ENCODE results near the gene PTPN11.
"Not testable (repeated sequence)": the region's sequence is repeated elsewhere in the genome, so short reads cannot be mapped to it uniquely, and the experiment has no call there.

PTPN11 gene

DNA sequence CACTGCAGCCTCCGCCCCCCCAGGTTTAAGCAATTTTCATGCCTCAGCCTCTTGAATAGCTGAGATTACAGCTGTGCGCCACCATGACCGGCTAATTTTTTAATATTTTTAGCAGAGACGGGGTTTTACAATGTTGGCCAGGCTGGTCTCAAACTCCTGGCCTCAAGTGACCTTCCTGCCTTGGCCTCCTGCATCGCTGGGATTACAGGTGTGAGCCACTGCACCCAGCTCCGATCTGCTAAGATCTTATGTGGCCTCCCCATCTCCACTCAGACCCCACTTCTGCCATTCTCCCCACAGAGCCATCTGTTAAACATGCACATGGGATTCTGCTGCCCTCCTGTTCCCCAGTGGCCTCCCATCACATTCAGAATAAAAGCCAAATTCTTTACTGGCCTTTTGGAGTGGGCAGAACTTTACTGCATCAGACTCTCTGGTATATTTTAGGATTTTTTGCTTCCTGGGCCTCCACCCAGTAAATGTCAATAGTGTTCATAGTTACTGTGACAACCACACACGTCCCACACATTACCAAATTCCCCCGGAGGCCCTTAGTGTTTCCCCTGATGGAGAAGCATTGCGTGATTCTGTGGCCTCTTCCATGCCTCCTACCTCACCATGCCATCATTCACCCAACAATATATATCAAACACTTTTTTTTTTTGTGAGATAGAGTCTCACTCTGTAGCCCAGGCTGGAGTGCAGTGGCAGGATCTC, 96.3 kb downstream of the PTPN11 start:
- DNase-seq (ENCODE audit: low read depth): no peak

DNA sequence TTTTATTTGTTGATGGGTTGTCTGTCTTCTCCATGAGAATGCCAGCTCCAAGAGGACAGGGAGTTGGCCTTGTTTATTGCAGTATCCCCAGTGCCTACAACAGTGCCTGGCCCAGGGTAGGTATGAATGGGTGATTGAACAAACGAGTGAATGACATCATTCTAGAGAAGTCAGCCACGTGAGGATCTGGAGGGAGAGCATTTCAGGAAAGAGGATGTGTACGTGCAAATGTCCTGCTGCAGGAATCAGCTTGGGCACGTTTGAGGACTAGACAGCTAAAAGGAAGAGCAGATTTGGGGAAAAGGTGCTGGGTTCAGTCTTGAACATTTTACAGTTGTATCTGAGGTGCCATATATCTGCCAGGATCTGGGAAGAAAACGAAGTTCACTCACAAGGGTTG, 97.1 kb downstream of the PTPN11 start:
- DNase-seq (ENCODE audit: low read depth): no peak

DNA sequence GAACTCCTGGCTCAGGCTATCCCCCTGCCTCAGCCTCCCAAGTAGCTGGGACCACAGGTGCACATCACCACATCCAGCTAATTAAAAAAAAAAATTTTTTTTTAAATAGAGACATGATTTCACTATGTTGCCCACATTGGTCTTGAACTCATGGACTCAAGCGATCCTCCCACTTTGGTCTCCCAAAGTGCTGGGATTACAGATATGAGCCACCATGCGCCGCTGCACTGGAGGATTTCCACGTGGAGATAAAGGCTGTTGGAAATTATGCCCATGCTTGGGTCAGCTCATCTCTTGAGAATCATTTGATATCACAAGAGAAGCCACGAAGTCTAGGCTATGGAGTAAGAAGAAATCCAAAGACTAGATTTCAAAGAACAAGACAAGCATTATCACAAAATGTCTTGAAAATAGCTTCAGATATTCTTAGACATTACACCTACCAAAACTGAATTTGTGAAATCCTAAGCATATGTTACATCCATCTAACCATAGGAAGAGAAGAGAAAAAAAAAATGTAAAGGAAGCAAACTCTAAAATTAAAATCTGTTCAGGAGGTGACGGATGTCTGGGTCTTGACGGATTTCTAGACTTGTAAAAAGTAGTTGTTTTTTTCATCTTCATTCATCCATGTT, 99.1 kb downstream of the PTPN11 start:
- no peak for DNase-seq (ENCODE audit: low read depth)

DNA sequence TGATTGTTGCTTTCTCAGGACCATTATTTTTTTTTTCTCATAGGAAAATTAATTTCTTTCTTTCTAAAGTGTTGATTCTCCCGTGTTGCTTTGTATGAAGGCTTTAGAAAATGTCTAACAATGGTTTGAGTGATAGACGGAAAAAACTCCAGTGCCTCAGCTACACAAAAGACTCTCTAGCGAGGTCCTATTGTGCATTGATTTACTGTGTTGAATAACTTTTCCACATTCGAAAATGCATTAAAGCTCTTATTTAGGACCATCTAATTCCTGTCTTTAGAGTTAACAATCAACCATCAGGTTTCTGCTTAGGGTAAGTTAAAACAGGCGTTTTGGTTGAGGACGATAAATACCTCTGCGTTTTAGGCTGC, 99.6 kb downstream of the PTPN11 start:
- no peak for DNase-seq (ENCODE audit: low read depth)

DNA sequence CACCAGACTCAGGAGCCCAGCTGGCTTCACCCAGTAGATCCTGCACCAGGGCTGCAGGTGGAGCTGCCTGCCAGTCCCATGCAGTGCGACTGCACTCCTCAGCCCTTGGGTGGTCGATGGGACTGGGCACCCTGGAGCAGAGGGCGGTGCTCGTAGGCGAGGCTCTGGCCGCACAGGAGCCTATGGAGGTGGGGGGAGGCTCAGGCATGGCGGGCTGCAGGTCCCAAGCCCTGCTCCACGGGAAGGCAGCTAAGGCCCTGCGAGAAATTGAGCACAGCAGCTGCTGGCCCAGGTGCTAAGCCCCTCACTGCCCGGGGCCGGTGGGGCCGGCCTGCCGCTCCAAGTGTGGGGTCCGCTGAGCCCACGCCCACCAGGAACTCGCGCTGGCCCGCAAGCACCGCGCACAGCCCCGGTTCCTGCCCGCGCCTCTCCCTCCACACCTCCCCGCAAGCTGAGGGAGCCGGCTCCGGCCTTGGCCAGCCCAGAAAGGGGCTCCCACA, 101.1 kb downstream of the PTPN11 start:
- DNase-seq (ENCODE audit: low read depth): not testable (repeated sequence)

DNA sequence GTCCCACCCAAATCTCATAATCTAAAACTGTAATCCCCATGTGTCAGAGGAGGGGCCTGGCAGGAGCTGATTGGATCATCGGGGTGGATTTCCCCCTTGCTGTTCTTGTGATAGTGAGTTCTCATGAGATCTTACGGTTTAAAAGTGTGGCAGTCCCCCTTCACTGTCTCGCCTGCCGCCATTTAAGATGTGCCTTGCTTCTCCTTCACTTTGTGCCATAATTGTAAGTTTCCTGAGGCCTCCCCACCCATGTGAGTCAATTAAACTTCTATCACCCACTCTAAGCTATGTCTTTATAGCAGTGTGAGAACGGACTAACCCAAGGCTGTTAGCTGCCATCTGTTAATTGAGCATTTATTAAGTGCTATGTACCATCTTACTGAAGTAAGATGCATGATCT, 105.1 kb downstream of the PTPN11 start:
- no peak for DNase-seq (ENCODE audit: low read depth)

DNA sequence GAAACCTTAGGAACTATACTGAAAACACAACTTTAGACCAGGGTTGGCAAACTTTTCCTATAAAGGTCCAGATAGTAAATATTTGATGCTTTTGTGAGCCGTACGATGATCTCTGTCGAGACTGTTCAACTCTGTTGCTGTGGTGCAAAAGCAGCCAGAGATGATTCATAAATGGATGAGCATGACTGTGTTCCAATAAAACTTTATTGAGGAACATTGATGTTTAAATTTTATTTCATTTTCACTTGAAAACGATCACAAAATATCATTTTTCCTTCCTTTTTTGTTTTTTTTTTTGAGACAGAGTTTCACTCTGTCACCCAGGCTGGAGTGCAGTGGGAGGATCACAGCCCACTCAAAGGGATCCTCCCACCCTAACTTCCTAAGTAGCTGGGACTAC, 105.5 kb downstream of the PTPN11 start:
- no peak for DNase-seq (ENCODE audit: low read depth)

DNA sequence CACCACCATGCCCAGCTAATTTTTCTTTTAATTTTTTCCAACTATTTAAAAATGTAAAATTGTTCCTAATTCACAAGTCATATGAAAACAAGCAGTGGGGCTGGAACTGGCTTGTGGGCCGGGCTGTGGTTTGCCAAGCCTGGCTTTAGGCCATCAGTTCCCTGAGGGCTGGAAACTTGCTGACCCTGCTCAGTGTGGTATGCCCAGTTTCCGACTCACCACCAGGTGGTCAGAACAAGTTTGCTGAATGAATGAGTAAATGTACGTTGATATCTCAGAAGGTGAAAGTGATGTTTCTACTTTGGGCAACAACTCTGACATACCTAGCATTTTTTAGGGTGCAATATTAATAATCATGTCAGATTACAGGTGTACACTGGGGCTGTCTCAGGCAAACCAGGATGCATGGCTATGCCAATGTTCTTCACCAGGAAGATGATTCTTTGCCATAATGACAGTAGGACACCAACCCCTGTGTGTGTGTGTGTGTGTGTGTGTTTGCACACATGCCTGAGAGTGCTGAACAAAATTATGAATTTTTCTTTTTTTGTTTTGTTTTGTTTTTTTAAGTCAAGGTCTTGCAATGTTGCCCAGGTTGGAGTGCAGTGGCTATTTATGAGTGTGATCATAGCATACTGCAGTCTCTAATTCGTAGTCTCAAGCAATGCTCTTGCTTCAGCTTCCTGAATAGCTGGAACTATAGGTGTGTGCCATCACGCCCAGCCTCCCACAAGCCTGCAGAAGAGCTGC, 106.1 kb downstream of the PTPN11 start:
- DNase-seq (ENCODE audit: low read depth): no peak

DNA sequence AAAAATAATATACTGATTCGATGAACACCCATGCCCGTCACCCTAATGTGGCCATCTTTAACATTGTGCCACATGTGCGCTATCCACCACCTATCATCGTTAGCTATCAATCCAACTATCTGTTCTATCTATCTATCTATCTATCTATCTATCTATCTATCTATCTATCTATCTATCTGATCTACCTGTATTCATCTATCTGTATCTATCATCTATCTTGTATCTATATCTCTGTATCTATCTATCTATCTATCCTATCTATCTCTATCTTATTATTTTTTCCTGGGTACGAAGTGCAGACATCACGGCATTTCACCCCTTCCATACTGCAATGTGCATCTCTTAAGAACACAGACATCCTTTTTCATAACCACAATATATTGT, 106.7 kb downstream of the PTPN11 start:
- DNase-seq (ENCODE audit: low read depth): no peak

DNA sequence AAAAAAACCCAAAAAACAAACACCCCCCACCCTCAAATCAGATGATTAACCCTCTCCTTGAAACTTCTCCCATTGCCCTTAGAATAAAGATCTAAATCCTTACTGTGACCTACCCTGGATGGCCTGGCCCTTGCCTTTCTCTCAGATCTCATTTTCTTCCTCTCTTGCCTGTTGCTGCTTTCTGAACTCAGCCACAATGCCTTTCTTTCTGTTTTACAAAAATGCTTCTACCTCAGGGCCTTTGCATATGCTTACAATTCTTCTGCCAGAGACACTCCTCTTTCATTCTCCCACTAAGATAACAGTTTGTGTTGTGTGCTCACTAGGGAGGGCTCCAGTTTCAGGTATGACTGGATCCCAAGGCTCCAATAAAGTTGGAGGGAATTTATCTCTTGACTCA, 108.3 kb downstream of the PTPN11 start:
- no peak for DNase-seq (ENCODE audit: low read depth)

DNA sequence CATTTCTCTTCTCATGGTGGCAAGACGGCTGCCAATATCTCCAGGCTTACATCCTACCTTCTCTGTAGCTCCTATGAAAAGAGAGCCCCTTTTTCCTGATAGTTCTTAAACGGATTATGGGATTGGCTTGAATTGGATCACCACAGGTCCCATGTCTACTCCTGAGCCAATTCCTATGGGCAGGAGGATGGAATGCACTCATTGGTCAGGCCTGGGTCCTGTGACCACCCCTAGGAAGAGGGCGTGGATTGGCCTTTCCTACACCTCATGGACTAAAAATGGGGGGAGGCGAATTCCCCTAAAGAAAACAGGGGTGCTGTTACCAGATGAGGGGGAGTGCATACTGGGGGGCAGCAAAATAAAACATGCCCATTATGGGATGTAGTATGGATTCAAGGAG, 108.8 kb downstream of the PTPN11 start:
- DNase-seq (ENCODE audit: low read depth): no peak

DNA sequence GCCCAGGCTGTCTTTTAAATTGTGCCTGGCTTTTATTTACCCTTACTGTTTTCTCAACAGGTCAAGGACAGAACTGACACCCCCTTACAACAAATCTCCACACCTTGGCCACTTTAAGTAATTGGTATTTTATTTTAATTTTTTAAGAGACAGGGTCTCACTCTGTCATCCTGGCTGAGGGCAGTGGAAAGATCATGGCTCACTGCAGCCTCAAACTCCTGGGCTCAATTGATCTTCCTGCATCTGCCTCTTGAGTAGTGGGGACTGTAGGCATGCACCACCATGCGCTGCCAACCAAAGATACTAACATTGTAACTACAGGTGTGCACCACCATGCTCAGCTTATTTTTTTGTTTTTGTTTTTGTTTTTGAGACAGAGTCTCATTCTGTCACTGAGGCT, 109.8 kb downstream of the PTPN11 start:
- no peak for DNase-seq (ENCODE audit: low read depth)

DNA sequence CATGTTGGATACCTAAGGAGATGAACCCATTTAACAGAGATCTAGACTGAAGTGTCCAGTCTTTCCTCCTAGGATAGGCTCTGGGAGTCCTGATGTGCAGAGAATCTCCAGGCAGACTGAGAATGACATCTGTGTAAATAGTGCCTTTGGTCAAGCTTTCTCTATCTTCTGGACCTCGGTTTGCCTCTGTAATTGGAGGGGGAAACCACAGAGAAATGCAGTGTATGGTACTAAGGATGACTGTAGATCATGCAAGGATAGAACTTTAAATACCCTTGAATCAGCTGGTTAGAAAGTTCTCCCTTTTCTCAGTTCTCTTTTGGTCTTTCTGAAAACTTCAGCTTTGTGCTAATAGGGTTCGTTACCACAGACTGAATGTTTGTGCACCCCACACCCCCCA, 112.2 kb downstream of the PTPN11 start:
- no peak for DNase-seq (ENCODE audit: low read depth)

DNA sequence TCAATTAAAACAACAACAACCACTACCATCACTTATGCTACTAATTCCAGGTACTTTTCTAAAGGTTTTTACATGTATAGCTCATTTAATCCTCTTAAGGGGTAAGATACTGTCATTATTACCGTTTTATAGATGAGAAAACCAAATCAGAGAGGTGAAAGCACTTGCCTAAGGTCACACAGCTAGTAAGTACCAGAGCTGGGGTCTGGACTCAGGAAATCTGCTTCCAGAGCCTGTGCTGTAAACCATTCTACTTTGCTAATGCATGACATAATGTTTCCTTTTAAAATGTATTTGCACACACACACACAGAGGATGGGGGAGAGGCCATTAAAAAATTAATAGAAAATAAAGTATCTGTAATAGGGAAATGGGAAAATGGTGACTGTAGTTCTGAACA, 113.4 kb downstream of the PTPN11 start:
- DNase-seq (ENCODE audit: low read depth): no peak

DNA sequence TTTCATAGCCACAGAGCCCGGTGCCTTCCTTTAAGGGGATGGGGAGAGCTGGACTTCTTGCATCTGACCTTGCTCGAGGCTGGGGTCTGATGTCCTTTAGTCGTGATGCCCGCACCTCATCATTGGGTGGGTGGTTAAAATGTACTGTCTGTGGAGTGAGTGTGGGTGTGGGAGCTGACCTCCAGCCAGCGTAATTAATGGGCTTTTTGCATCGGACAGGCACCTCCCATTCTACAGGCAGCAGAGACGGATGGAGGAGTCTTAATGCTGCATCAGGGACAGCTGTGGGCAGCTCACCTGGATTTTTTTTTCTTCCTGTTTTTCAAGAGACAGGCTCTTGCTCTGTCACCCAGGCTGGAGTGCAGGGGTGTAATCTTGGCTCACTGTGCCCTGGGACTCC, 114.8 kb downstream of the PTPN11 start:
- DNase-seq (ENCODE audit: low read depth): no peak

DNA sequence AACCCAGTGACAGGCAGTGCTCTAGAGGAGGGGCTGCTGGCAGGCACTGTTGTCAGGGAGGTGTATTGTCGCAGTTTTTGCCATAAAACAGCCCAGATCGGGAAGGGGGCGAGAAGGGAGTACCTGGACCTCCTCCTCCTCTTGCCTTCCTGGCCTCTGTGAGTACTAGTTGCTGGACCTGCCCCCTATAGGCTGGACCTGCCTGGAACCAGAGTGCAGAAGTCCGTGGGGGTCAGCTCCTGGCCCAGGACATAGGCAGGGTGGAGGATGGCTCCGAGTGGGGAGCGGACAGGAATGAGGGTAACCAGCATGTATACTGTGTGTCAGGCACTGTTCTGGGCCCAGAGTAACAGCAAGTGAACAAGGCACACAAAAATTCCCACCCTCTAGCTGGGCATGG, 116.3 kb downstream of the PTPN11 start:
- DNase-seq (ENCODE audit: low read depth): no peak

DNA sequence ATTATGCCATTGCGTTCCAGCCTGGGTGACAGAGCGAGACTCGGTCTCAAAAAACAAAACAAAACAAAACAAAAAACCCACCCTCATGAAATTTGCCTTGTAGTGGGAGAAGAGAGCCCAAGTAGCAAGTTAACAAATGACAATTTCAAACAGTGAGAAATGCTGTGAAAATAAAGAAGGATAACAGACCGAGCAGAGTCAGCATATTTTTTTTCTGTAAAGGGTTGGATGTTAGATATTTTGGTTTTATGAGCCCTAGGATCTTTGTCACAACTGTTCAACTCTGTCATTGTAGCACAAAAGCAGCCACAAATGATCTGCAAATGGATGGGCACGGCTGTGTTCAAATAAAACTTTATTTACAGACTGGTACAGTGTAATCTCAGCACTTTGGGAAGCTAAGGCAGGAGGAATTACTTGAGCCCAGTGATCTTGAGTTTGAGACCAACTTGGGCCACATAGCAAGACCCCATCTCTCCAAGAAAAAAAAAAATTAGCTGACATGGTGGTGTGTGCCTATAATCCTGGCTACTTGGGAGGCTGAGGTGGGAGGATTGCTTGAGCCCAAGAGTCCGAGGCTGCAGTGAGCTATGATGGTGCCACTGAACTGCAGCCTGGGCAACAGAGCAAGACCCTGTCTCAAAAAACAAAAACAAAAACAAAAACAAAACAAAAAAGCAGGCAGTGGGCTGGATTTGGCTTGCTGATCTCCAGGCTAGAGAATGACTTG, 117.1 kb downstream of the PTPN11 start:
- DNase-seq (ENCODE audit: low read depth): no peak

DNA sequence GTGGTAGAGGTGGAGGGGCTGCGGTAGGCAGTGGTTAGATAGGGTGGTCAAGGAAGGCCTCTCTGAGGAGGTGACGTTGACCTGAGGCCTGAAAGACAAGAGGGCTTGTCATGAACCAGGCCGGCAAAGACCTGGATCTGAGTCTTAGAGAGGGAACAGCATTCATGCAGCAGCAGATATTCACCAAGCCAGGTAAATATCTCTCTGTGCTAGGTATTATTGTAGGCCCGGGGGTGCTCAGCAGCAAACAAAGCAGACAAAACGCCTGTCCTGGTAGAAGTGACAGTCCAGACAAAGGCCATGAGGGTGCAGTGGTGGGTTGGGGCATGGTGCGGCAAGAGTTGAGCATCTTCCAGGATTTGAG, 117.6 kb downstream of the PTPN11 start:
- no peak for DNase-seq (ENCODE audit: low read depth)

DNA sequence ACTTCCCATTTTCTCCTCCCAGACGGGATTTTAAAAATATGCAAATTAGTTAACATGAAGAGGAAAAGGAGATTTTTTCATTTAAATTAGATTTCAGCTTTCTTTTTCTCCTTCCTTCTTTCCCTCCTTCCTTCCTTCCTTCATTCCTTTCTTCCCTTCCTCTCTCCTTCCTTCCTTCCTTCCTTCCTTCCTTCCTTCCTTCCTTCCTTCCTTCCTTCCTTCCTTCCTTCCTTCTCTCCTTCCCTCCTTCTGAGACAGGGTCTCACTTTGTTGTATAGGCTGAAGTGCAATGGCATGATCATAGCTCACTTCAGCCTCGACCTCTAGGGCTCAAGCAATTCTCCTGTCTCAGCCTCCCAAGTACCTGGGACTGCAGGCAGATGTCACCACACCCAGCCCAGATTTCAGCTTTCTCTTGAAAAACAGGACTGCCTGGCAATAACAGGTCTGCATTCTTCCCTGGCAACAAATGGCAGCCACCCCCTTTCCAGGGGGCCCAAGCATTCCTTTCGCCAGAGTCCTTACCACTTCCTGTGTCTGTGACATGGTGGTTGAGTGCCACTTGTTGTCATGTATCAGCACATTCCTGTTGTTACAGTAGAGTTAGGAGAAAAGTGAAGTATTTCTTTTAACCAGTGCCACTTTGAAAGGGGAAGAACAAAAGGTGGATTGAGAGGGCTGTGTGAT, 119.1 kb downstream of the PTPN11 start:
- no peak for DNase-seq (ENCODE audit: low read depth)

DNA sequence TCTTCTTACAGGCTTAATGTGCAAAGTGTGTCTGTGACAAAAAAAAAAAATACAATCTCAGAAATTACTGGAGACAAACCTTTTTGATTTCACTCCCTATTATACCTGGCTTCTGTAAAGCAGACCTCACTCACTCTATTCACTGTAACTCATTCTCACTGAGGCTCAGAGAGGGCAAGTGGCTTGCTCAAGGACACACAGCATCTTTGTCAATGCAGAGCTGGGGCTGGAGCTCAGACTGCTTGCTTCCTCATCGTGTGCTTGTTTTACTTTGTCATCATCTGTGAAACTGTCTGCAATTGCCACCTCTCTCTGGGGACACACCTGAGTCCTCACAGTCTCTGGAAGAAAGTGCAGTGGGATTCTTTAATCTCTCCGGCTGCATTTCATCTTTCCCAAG, 120.0 kb downstream of the PTPN11 start:
- no peak for DNase-seq (ENCODE audit: low read depth)

DNA sequence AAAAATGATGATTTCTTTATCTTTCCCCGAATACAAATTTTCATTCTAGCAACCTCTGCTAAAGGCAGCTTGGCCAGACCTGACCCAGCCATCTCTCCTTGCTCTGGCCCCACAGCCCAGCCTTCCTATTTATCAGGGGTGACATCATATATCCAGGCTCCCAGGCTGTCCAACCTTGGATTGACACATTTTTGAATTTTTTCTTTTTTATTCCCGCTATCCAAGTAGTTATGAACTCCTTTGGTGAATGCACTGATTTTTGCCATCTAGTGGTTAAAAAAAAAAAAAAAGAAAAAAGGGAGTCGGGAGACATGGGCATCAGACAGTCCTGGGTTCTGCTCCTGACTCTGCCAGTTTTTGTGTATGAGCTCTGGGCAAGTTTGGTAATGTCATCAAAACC, 120.5 kb downstream of the PTPN11 start:
- DNase-seq (ENCODE audit: low read depth): no peak

DNA sequence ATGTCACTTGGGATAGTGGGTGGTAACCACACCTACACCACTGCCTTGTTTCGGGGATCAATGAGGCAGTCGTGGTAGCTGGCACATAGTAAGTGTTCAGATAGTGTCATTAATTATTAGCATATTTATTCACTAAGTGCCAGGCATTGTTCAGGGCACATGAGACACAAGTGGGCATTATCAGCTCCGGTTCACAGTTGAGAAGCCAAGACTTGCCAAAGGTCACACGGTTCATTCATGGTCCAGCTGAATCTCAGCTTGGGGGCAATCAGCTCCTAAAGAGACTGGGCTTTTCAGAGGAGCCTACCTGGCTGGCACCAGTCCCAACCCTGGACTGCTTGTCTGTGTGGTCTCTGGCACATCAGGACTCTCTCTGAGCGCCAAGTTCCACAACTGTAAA, 121.3 kb downstream of the PTPN11 start:
- no peak for DNase-seq (ENCODE audit: low read depth)
